Natural killer cell (primary cell): Measurements from ENCODE around the gene SECISBP2. TPM values are rescaled to one million over a fixed set of nuclear protein-coding genes. Genes with fewer than 3 reads are reported as not detected.

Experiments
- ATAC-seq, 3 donors: fragments of 150-1000 bp in 2 of 3; fragments of 200-7000 bp in 1 of 3; cut with Tn5 transposase; 1 replicate in 1 of 3; 2 replicates in 2 of 3; pipeline ENCODE4 v1.10.0; 2021; ENCODE audit warnings: mild to moderate bottlenecking in 2 of 3, moderate library complexity in 2 of 3
- DNase-seq, 2 donors: peaks; one replicate each; pipeline versions ENCODE4 v3.0.0 to v3.0.0-alpha.2; 2013 to 2021; ENCODE audit warnings: mixed read lengths in 1 of 2
- H3K27ac ChIP-seq: one replicate; pipeline ENCODE4 v1.5.1; 2013; ENCODE audit warnings: mild to moderate bottlenecking, low read length
- H3K27me3 ChIP-seq: one replicate; pipeline ENCODE4 v1.6.1; 2013; ENCODE audit warnings: low read length; ENCODE audit not compliant: control insufficient read depth, insufficient read depth
- H3K36me3 ChIP-seq: one replicate; pipeline ENCODE4 v1.6.1; 2013; ENCODE audit warnings: low read length; ENCODE audit not compliant: control insufficient read depth, insufficient read depth
- H3K4me1 ChIP-seq: one replicate; pipeline ENCODE4 v1.6.1; 2013; ENCODE audit warnings: low read length; ENCODE audit not compliant: control insufficient read depth, insufficient read depth
- H3K4me3 ChIP-seq: one replicate; pipeline ENCODE4 v1.5.1; 2013; ENCODE audit warnings: low read length
- H3K9me3 ChIP-seq: one replicate; pipeline ENCODE4 v1.6.1; 2013; ENCODE audit warnings: low read length; ENCODE audit not compliant: control insufficient read depth, insufficient read depth
- H3K27ac Mint-ChIP-seq, 2 donors: one replicate each; pipeline ENCODE4 v1.8.0; 2022; ENCODE audit warnings: mild to moderate bottlenecking in 2 of 2, mixed read lengths in 2 of 2, moderate library complexity in 1 of 2
- H3K27me3 Mint-ChIP-seq, 2 donors: one replicate each; pipeline ENCODE4 v1.8.0; 2022; ENCODE audit warnings: low read depth in 2 of 2, mixed read lengths in 2 of 2
- H3K36me3 Mint-ChIP-seq: one replicate; pipeline ENCODE4 v1.8.0; 2022; ENCODE audit warnings: mixed read lengths
- H3K4me1 Mint-ChIP-seq, 2 donors: one replicate each; pipeline ENCODE4 v1.8.0; 2022; ENCODE audit warnings: mixed read lengths in 2 of 2
- H3K4me3 Mint-ChIP-seq: one replicate; pipeline ENCODE4 v1.8.0; 2022; ENCODE audit warnings: mild to moderate bottlenecking, moderate library complexity, mixed read lengths
- H3K9me3 Mint-ChIP-seq, 2 donors: one replicate each; pipeline ENCODE4 v1.8.0; 2022; ENCODE audit warnings: mixed read lengths in 2 of 2
- WGBS: methylation state at CpG from one replicate; pipeline ENCODE4 v1.1.7; 2013; ENCODE audit warnings: missing lambda C conversion rate; ENCODE audit not compliant: insufficient coverage; 5-methylcytosine and 5-hydroxymethylcytosine counted together
- intact Hi-C: fragments of 100-400 bp; cut with micrococcal nuclease; formaldehyde crosslinking; loops from one replicate; pipeline ENCODE4 v1.14.2; 2022
- total RNA-seq, 4 donors: library from RNA; stranded (reverse); fragments of 120-200 nt in 1 of 4; gene quantifications; one replicate each; pipeline versions ENCODE4 v1.2.3 to v1.2.4, GENCODE V29; 2013 to 2022
- TF ChIP-seq, protein P1 (sequence below): fragments of 200-600 bp; IDR thresholded peaks from one replicate; pipeline ENCODE4 v1.8.0; 2022; ENCODE audit warnings: antibody characterized with exemption

SECISBP2 gene
- total RNA-seq, 3 donors from 2014 or later (not counting 1 experiment from before 2014, with no cell fraction given), result 79.5 to 95.8 (median 88.7) TPM

DNA sequence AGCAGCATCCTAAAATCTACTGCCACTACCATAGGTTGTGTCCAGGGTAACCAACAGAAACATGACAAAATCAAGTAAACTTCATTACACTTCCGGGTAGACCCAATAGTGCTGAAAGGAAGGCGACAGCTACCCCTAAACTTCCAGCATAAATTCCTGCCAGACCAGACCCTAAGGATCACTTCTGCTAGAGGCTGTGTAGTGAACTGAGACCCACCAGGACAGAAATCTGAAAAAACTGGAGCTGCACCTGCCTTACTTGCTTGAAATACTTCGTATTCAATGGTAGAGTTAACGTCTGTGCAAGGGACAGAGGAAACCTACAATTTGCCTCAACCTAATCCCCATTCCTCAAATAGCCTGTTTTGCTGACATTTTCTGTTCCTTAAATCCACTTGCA, 1.0 kb upstream of the SECISBP2 start:
- no peak for ATAC-seq
- Mint-ChIP-seq H3K27ac (peak overlapping the region; percentile 94 to 98), H3K4me1 (peaks cover 26 to 35% of the 10 kb centered on the region in 2 donors), H3K36me3 (no peaks in the 10 kb centered on the region), H3K4me3 (peak overlapping the region; percentile 96), H3K9me3 (no peaks in the 10 kb centered on the region), H3K27me3 (no peaks in the 10 kb centered on the region)
- Histone ChIP-seq H3K36me3 (peaks cover 14% of the 10 kb centered on the region), H3K4me3 (no peak overlapping the region), H3K9me3 (no peaks in the 10 kb centered on the region), H3K27me3 (no peaks in the 10 kb centered on the region), H3K4me1 (peaks cover 16% of the 10 kb centered on the region), H3K27ac (peak overlapping the region; percentile 84)
- intact Hi-C loops, result no loop called here
- TF ChIP-seq, protein P1, sequence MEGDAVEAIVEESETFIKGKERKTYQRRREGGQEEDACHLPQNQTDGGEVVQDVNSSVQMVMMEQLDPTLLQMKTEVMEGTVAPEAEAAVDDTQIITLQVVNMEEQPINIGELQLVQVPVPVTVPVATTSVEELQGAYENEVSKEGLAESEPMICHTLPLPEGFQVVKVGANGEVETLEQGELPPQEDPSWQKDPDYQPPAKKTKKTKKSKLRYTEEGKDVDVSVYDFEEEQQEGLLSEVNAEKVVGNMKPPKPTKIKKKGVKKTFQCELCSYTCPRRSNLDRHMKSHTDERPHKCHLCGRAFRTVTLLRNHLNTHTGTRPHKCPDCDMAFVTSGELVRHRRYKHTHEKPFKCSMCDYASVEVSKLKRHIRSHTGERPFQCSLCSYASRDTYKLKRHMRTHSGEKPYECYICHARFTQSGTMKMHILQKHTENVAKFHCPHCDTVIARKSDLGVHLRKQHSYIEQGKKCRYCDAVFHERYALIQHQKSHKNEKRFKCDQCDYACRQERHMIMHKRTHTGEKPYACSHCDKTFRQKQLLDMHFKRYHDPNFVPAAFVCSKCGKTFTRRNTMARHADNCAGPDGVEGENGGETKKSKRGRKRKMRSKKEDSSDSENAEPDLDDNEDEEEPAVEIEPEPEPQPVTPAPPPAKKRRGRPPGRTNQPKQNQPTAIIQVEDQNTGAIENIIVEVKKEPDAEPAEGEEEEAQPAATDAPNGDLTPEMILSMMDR, result no peak
- DNase-seq, result no peak
- 89% methylated on average over 4 of the region's 4 CpGs for WGBS

- H3K36me3 Mint-ChIP-seq, result no peaks in the 10 kb centered on the region
- no peak for ATAC-seq
- H3K4me1 ChIP-seq, result peaks cover 16% of the 10 kb centered on the region
- no peaks in the 10 kb centered on the region for H3K9me3 ChIP-seq
- peak overlapping the region; percentile 84 for H3K27ac ChIP-seq
- no peaks in the 10 kb centered on the region for H3K9me3 Mint-ChIP-seq
- peaks cover 18% of the 10 kb centered on the region for H3K36me3 ChIP-seq
- peak overlapping the region; percentile 54 for H3K4me3 ChIP-seq
- H3K27me3 Mint-ChIP-seq, result no peaks in the 10 kb centered on the region
- 3% methylated on average over 12 of the region's 13 CpGs for WGBS
- TF ChIP-seq, protein P1, result peak; percentile 5
- DNase-seq, result peak in 1 of 2 donors; percentile 28
- H3K27ac Mint-ChIP-seq, result peak overlapping the region; percentile 94 to 98
- H3K4me3 Mint-ChIP-seq, result peak overlapping the region; percentile 96
- no peaks in the 10 kb centered on the region for H3K27me3 ChIP-seq
- peaks cover 37 to 46% of the 10 kb centered on the region in 2 donors for H3K4me1 Mint-ChIP-seq
- intact Hi-C loops, result loop anchor here (2.0 kb wide), 2 partner anchors 218 to 230 kb away; no protein-coding TSS in a partner anchor
Measured at GRCh38 chr9:89319015-89319905, 960 bp downstream of the SECISBP2 start.

- no peaks in the 10 kb centered on the region for H3K9me3 ChIP-seq
- peak overlapping the region in 1 of 2 donors; percentile 71 for H3K27ac Mint-ChIP-seq
- H3K9me3 Mint-ChIP-seq, result no peaks in the 10 kb centered on the region
- DNase-seq, result no peak
- peaks cover 11% of the 10 kb centered on the region for H3K4me1 ChIP-seq
- peaks cover 30% of the 10 kb centered on the region for H3K36me3 ChIP-seq
- TF ChIP-seq, protein P1, result no peak
- 81% methylated on average over 4 of the region's 4 CpGs for whole genome bisulfite sequencing
- H3K27ac ChIP-seq, result no peak overlapping the region
- H3K4me3 Mint-ChIP-seq, result no peak overlapping the region
- no peaks in the 10 kb centered on the region for H3K36me3 Mint-ChIP-seq
- no peak overlapping the region for H3K4me3 ChIP-seq
- H3K27me3 Mint-ChIP-seq, result no peaks in the 10 kb centered on the region
- no peaks in the 10 kb centered on the region for H3K27me3 ChIP-seq
- intact Hi-C loops, result no loop called here
- no peak for ATAC-seq
- peaks cover 28 to 39% of the 10 kb centered on the region in 2 donors for H3K4me1 Mint-ChIP-seq
Measured at GRCh38 chr9:89323390-89323789, 5.1 kb downstream of the SECISBP2 start.
